Aortic smooth muscle cell (primary cell): ENCODE data around the gene CLEC10A. TPM values are rescaled to one million over a fixed set of nuclear protein-coding genes. Genes with fewer than 3 reads are reported as not detected.

ENCODE experiments used
- total RNA-seq: library from RNA; depleted of rRNA; stranded (reverse); fragments of >200 nt; gene quantifications from 2 replicates; pipeline ENCODE4 v1.2.3, GENCODE V29; 2014

CLEC10A gene, protein sequence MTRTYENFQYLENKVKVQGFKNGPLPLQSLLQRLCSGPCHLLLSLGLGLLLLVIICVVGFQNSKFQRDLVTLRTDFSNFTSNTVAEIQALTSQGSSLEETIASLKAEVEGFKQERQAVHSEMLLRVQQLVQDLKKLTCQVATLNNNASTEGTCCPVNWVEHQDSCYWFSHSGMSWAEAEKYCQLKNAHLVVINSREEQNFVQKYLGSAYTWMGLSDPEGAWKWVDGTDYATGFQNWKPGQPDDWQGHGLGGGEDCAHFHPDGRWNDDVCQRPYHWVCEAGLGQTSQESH
- 0.19 TPM in 1 of 2 replicates, not detected in the other for total RNA-seq

DNA sequence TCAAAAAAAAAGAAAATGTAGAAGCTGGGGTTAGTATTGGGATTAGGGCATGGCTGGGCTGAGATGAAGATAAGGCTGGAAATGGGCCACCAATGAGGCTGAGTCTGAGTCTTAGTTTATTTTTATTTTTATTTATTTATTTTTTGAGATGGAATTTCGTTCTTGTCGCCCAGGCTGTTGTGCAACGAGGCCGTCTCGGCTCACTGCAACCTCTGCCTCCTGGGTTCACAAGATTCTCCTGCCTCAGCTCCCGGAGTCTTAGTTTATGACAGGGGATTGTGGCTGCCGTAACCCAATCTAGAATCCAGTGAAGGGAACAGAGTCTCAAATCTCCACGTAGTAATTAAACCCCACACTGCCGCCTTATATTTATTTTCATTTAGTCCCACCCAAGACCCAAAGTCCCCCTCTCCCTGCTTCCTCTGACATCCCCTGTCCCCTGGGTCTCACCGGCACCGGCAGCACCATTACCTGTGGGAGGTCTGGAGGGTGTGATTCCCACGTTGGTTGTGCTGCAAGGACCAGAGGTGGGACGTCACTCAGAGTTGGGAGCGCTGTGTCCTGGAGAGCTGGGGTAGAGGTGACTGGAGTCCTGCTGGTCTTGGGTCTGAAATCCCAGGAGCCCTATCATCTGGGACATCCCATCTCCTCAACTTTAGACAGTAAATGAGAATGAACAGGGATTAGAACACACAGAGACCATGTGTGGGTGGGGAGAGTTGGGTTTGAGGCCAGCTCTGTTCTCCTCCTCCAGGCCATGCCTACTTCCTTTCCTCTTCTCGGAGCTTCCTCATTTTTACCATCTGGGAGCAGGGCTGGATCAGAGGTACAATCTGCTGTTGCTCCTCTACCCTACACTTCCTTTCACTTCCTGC, at the start of gene CLEC10A:
Gene CLEC10A, minus strand, starts transcription at position 671 of the 875 bp plus-strand sequence. CDS start 1,439 bp downstream, outside the sequence.

DNA sequence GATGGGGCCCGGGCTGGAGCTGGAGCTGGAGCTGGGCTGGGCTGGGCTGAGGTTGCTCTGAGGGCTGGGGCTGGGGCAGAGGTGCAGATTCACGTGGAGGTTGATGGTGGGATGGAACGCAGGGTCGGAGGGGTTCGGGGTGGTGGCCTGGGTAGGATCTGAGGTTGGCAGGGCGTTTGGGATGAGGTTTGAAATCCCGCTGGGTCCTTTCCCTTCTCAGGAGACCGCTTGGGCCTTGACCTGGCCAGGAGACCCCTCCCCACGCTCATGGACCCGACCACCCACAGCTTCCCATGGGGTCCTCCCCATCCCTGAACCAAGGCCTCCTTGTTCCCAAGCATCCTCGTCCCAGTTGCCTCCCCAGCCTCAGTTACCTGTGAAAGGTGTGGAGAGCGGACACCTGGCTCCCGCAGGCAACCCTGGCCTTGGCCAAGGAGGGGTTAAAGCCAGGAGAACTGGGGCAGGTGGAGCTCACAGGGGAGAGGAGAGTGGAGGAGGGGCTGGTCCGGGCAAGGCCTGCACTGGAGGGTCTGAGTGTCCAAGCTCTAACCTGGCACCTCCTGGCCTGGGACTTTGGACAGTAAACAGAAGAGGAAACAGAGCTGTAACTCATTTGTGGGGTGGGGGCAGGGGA, 34.3 kb upstream of the CLEC10A start, which contains the start of gene ASGR2:
Gene ASGR2, minus strand, starts transcription at position 582 of the 634 bp plus-strand sequence. CDS start 582 bp downstream, outside the sequence.

GRCh38 chr17:7043497-7044198, 36.4 kb downstream of the CLEC10A start, which contains the start of gene SLC16A11:
Gene SLC16A11, minus strand, starts transcription at chr17:7044092. Its CDS starts 579 bp downstream, at chr17:7043513.

DNA sequence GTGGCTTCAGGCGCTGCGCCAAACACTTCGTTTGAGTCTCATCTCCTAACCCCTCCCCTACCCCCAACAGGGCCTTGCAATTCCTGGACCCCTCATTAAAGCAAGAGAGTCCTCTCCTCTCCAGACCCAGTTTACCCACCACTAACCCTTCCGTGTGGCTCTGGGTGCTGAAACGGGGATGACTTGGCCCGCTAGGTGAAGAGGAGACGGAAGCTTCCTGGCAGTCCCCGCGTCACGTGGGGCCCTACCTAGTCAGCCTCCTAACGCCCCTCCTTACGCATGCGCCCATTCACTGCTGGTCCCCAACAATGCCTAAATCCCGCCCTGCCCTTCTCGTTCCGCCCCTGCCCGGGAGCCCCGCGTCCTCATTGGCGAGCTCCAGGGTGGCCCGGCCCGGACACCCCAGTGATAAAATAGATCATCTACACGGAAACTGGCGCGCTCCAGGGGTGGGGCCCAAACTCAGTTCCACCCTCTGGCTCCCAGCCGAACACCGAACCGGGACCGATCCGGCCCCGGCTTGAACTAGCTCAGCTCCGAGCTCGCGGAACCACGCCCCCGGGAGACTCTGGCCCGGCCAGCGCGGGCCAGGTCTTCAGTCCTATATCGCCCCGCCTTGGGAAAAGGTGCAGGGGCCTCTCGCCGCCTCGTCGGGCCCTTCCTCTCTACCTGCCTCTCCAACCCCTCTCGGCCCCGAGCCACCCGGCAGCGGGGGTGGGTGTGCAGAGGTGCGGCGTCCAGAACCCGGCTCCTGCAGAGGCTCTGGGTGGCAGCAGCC, 44.3 kb downstream of the CLEC10A start, which contains the start of gene SLC16A13:
Gene SLC16A13, plus strand, starts transcription at position 425 of the 778 bp plus-strand sequence. CDS start 368 bp downstream, outside the sequence.

Other genes starting within 250 kb of the CLEC10A start
- gene TEKT1, start 248.5 kb downstream of the CLEC10A start, total RNA-seq: not detected in 2 replicates
- gene ALOX12, start 84.2 kb downstream of the CLEC10A start, total RNA-seq: not detected in 2 replicates
- 44.5 and 53.0 TPM in 2 replicates for gene RNASEK, start 67.6 kb downstream of the CLEC10A start, total RNA-seq
- gene BCL6B, start 57.2 kb downstream of the CLEC10A start, total RNA-seq: 3.4 and 7.3 TPM in 2 replicates
- gene SLC16A13, start 44.2 kb downstream of the CLEC10A start, total RNA-seq: 0.12 and 0.13 TPM in 2 replicates
- not detected in 2 replicates for gene SLC16A11, start 36.2 kb downstream of the CLEC10A start, total RNA-seq
- not detected in 2 replicates for gene ASGR2, start 34.6 kb upstream of the CLEC10A start, total RNA-seq
- gene ASGR1, start 99.1 kb upstream of the CLEC10A start, total RNA-seq: 0.66 and 0.68 TPM in 2 replicates
- gene DLG4, start 139.6 kb upstream of the CLEC10A start, total RNA-seq: 15.0 and 16.0 TPM in 2 replicates
- gene ACADVL, start 139.7 kb upstream of the CLEC10A start, total RNA-seq: 273 and 426 TPM in 2 replicates
- gene DVL2, start 154.3 kb upstream of the CLEC10A start, total RNA-seq: 69.3 and 76.5 TPM in 2 replicates
- 33.3 and 34.9 TPM in 2 replicates for gene PHF23, start 159.2 kb upstream of the CLEC10A start, total RNA-seq
- gene GABARAP, start 162.2 kb upstream of the CLEC10A start, total RNA-seq: 172 and 209 TPM in 2 replicates
- 17.6 and 35.4 TPM in 2 replicates for gene CTDNEP1, start 171.5 kb upstream of the CLEC10A start, total RNA-seq
- 29.7 and 35.6 TPM in 2 replicates for gene ELP5, start 172.0 kb upstream of the CLEC10A start, total RNA-seq
- gene CLDN7, start 182.2 kb upstream of the CLEC10A start, total RNA-seq: 3.5 and 8.2 TPM in 2 replicates
- gene SLC2A4, start 201.5 kb upstream of the CLEC10A start, total RNA-seq: 0.13 and 0.19 TPM in 2 replicates
- not detected in 2 replicates for gene YBX2, start 214.4 kb upstream of the CLEC10A start, total RNA-seq
- gene EIF5A, start 227.4 kb upstream of the CLEC10A start, total RNA-seq: 541 and 738 TPM in 2 replicates
- 33.6 and 40.6 TPM in 2 replicates for gene GPS2, start 235.1 kb upstream of the CLEC10A start, total RNA-seq
- gene NEURL4, start 249.1 kb upstream of the CLEC10A start, total RNA-seq: 14.2 and 18.9 TPM in 2 replicates